DMS 273 (cell line): ENCODE results near the gene CCDC188.

Experiments
- DNase-seq: peaks from one replicate; lab custom pipeline; 2025; ENCODE audit not compliant: unreplicated experiment; lab: John Stamatoyannopoulos, UW

The CCDC188 gene

GRCh38 chr22:20123366-20124082 lies 27.3 kb downstream of the CCDC188 start:
- DNase-seq, result no peak

GRCh38 chr22:20121856-20122415 lies 28.9 kb downstream of the CCDC188 start:
- DNase-seq, result no peak

GRCh38 chr22:20118300-20119020 lies 32.4 kb downstream of the CCDC188 start:
- peak; percentile 26 for DNase-seq

GRCh38 chr22:20117633-20118299 lies 33.1 kb downstream of the CCDC188 start:
- DNase-seq, result peak; percentile 44

- peak; percentile 98 for DNase-seq
These were observed 33.8 kb downstream of the CCDC188 start, which contains the start of gene TRMT2A for GRCh38 chr22:20116951-20117632. Gene TRMT2A, minus strand, starts transcription at chr22:20117226. Its CDS starts 320 bp downstream, at chr22:20116906.

- DNase-seq, result peak; percentile 57
These were observed 34.4 kb downstream of the CCDC188 start for GRCh38 chr22:20116376-20116950.

GRCh38 chr22:20115691-20116375 lies 35.0 kb downstream of the CCDC188 start, which contains the start of gene RANBP1:
Gene RANBP1, plus strand, starts transcription at chr22:20116104. Its CDS starts 81 bp downstream, at chr22:20116185.
- no peak for DNase-seq

- no peak for DNase-seq
These were observed 36.1 kb downstream of the CCDC188 start for GRCh38 chr22:20114506-20115475.

GRCh38 chr22:20113551-20114310 lies 37.1 kb downstream of the CCDC188 start:
- DNase-seq, result no peak

GRCh38 chr22:20112623-20113511 lies 38.0 kb downstream of the CCDC188 start:
- no peak for DNase-seq

- peak; percentile 54 for DNase-seq
These were observed 38.9 kb downstream of the CCDC188 start for GRCh38 chr22:20111689-20112622.

- DNase-seq, result peak; percentile 74
These were observed 39.7 kb downstream of the CCDC188 start for GRCh38 chr22:20111045-20111688.

- no peak for DNase-seq
These were observed 40.4 kb downstream of the CCDC188 start for GRCh38 chr22:20110359-20110985.

GRCh38 chr22:20109411-20110358 lies 41.2 kb downstream of the CCDC188 start:
- no peak for DNase-seq
